GM18520 (cell line): ENCODE data around the gene DMBT1.

Experiments used
- ATAC-seq: cut with Tn5 transposase; IDR thresholded peaks from one replicate; pipeline ENCODE4 v1.9.1; 2021; ENCODE audit not compliant: unreplicated experiment

DMBT1 gene

DNA sequence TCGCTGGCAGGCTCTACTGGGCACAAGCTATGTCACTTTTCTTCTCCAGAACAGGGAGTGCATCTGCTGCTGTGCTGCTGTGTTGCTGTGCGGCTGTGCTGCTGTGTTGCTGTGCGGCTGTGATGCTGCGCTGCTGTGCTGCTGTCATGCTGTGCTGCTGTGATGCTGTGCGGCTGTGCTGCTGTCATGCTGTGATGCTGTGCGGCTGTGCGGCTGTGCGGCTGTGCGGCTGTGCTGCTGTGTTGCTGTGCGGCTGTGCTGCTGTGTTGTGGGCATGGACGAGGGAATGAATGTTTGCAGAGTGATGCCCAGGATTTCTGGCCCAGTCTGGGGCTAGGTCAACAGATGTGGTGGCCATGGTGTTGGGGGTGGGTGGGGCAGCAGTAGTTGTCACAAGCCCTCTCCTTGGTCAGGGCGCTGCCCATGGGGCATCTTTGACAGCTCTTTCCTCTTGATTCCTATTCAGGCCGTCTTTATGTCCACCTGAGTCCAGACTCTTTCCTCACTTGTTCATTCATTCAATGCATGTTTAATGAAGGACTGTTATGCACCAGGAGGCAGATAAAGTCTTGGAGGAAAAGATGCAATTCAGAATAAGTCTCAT, 83.5 kb downstream of the DMBT1 start:
- ATAC-seq, result no peak

DNA sequence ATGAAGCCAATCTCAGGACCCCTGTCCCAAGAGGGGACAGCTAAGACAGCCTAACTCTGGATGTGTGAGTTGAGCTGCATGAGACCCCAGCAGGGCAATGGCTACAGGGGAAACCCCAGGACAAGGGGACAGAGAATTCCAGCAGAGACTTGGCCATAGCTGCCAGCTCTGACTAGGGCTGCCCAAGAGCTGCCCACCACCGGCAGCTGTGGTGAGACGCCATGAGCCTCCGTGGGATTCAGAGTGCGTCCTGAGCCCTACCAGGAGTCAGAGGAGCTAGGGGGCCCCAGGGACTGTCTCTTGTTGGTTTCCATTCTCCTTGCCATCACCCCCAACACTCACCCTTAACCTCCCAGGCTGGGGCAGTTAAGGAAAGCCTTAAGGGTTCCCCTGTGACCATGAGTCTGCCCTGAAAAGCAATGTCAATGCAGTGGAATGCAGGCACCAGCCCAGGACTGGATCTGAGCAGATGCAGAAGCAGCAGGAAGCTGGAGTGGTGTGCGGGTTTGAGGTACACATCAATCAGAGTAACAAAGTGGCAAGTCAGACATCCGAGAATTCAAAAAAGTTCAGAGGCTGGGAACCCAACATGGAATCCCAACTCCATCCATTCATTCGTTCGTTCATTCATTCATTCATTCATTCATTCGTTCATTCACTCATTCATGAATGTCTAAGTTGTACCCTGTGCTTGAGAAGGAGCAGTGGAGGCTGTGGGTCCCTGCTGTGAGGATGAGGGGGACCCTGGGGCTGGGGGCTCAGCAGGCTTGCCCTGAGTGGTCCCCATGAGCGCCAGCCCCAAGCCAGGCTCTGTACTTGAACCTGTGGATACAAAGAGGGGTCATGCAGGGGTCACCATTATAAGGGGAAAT, 86.2 kb downstream of the DMBT1 start:
- no peak for ATAC-seq

DNA sequence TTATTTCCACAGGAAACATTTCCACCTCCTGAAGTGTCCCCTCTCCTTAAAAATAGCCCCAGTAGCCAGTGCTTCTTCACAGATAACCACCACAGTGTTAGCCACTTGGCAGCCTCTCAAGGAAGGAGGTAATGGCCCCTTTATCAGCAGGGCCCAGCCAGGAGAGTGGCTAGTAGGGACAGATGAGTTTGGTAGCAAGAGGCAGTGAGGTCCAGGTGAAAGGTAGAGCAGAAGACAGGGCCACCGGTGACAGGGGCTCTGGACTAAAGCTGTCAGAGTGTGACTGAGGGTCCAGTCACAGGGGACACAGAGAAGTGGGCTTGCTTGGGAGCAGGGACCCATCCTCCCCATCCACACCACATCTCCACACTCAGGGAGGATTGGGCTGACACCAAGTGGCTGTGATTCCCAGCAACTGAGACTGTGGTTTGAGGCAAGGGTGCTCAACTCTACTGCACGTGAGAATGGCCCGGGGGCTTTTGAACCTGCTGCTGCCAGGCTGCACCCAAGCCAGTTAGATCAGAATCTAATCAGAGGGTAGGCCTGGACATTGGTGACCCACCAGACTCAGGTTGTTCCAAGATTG, 86.9 kb downstream of the DMBT1 start:
- no peak for ATAC-seq

DNA sequence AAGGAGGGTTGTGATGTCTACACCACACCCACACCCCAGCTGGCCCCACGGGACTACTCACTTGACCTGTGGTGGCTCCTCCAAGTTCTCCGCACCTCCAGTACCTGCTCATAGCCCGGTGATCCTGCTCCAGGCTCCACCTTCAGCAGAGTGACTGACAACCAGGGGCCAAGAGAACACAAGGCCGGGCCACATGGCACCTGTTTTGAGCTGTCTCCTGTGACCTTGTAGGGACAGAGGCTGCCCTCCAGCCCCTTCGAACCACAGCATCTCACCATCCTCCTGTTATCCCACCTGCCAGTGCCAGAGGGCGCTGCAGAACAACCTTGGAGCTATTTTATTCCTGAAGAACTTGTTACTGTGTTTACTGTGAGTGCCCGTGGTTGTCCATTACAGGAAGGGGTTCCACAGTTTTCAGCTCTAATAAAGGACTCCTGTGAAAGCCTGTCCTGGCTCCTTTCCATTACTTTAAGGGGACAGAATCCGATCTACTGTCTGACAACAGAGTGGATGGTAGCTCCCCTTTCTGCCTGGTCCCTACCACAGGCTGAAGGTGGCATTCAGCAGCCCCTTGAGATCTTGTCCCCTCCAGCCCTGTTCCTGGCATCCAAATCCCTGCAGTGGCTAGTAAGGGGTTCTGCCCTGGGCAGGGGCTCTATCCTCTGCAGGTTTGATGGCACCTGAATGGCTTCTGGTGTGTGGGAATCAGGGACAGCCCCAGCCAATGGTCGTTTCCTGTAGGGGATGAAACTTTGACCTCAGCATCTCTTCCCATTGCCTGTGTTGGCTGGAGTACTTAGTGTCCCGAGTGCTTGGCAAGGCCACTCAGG, 88.3 kb downstream of the DMBT1 start:
- ATAC-seq, result no peak

DNA sequence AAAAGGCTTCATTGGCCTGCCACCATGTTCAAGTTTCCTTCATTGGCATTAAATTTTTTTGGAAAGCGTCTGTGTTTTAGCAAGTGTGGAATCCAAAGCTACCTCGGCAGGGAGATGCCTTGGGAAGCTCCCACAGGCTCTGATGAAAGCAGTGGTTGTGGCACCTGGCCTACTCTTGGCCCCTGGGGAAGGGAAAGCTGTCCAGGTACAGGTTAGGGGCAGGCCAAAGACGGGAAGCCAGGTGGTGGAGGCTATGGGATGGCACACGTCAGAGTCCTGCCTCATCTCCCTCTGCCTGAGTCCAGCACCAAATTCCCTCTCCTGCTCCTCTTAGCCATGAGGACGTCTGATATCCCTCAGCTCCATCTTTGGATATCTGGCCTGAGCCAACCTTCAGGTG, 89.3 kb downstream of the DMBT1 start:
- ATAC-seq, result no peak

DNA sequence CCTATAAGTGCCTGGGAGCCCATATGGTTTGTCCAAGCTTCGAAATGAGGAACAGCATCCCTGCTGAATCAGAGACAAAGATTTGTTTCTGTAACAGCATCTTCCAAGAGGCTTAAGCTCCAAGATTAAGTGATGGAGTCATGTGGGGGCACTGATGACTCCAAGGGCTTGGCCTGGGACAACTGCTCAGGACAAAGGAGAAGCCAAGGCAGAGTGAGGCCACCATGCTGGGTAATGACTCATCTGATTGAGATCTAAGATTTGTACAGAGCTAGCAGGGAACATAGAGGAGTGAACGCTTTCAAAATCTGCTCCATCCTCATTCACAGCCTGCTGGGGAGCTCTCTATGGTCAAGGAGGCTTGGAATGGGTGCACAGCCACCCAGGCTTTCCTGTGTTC, 89.8 kb downstream of the DMBT1 start:
- no peak for ATAC-seq

DNA sequence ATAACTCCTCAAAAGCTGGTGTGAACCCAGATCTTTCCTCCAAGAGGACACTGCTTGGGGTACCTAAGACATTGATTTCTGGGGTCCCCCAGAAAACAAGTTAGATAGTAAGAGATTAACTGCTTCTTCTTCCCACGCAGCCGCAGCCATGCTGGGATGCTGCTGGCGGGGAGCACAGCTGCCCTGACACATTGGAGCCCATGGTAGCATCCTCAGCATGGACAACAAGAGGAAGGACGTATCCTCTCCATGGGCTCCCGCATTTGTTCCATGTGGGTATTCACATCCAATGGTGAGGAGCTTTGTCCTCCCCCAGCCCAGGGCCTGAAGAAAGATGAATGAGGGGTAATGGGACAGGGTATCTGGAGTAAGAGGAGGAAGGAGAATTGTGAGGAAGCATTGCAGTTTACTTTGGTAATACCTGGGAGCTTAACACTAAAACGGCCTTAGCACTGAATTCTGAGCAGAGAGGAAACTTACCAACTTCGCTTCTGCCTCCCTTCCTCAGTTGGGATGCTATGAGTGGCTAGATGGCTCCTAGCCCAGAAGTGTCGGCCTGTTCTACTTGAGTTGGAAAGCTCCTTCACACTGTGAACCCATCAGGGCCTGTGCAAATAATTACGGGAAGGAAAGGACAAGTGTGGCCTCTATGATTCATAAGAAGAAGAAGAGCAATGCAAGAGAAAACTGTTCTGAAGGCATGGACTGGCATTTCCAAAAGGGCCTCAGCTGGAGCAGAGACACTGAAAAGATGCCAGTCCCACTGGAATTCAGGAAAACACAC, 95.2 kb downstream of the DMBT1 start:
- ATAC-seq, result no peak

DNA sequence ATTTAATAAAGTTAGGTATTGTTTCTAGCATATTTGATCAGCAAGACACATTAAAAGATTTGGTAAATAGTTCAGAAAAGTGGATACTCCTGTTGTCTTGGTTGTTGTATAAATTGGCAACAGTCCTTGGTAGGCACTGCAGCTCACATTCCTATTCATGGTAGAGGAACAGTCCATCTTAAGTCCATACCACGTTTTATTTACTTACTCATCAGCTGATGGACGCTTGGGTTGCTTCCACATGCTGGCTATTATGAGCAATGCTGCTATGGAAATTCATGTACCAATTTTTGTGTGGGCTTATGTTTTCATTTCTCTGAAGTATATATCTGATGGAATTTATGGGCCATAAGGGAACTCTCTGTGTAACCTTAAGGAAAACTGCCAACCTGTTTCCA, 95.8 kb downstream of the DMBT1 start:
- ATAC-seq, result no peak

DNA sequence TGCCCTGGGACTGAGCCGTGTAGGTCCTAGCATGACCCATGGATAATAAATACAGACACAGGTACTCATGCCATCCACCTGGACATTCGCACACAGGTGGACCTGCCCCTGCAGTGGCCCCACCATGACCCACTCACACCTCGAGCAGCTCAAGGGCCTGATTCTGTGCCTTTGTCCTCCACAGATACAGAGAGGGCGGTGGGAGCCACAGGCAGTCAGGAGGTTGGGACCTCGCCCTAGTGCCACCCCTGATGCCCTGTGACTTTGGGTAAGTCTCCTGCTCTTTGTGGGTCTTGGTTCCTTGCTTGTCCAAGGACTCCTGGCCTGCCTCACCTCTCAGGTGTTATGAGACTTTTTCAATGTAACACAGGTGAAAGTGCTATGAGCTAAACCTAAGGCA, 96.2 kb downstream of the DMBT1 start:
- ATAC-seq, result no peak

DNA sequence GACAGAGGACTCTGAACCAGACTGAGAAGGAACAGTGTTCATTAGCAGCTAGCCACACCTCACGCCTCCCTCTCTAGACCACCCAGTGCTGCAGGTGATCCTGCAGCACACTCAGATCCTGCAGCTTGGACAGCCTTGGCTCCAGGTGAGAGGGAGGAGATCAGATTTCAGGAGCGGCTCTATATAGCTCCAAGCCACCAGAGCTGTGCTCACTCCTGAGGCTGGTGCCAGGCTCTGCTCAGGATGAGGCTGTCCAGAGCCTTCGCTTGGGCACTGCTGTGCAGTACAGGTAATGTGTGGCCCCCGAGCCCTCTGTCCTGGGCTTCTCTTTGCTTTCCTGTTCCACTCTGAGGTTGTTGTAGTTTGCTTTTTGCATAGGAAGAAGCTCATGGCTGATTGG, 96.7 kb downstream of the DMBT1 start:
- ATAC-seq, result no peak

DNA sequence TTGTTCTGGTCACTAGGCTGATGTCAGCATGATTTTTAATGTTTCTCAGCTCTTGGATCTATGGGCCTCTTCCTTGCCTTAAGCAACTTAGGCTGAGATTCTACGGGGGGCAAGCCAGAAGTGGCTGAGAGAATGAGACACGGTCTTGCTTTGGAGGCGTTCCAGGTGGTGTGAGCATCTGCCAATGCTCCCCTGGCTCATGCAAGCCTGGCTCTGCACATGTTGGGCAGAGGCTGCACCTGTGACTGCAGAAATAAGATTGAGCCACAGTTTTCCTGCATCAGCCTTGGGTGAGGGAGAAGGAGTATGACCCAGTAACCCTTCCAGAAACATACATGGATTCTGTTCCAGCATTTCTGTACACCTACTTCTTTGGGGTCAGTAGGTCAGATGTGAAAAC, 97.2 kb downstream of the DMBT1 start:
- no peak for ATAC-seq

DNA sequence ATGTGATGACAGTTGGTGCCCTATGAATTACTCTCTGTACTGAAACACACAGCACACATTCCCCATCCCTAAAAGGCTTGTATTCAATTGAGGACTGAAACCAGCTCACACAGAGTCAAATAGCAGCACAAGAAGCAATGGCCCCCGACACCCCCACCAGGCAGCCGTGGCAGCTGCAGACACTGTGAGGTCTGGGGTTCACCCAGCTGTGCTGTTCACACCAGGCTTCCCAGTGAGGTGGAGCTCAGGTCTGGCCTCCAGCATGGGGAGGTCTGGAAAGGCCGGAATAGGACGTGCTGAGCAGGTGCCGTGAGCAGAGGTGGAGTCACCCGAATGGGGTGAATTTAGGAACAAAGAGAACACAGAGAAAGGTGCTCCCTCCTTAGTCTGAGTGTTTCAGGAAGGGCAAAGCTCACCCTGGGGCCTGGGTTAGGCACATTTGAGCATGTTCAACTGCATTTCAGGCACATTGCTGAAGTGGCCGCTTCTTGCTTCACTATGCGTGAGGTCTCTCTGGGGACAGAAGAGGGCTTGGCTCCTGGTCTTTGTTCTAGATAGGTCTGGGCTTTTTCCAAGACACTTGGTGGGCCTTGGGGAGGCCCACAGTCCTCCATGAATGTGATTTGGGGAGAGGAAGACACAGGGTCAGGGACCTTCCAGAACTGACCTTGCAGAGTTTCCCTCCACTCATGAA, 97.9 kb downstream of the DMBT1 start:
- ATAC-seq, result no peak

DNA sequence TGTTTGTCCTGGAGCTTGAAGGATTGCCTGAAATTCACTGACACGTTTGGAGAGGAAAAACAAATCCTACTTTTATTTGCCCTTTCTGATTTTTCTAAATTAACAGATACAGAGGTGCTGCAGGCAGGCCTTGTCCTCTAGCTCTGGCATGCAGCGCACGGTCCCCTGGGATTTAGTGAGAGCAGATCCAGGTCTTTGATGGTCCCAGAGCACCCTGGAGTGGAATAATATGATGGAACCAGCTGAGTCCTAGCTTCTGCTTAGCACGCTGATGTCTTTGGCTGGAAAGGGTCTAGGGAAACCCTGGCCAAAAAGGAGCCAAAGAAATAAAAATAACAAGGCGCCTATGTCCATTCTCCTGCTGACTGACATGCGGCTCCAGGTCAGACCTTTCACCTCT, 98.6 kb downstream of the DMBT1 start:
- no peak for ATAC-seq

DNA sequence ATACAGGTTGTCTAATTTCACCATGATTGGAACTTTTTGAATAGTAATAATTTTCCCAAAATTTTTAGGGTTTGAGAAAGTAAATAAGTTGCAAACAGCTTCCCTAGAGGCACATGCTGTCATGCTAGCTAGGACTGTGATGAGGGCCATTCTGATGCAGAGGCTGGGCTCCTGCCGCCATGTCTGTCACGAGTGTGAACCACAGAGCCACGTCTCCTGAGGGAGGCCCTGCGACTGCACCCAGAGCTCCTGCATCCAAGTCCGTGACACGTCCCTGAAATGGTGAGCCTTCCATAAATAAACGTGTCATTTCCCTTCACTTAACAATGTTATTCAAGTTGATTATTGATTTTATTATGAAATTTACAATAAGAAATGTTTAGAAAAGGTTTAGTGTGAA, 99.1 kb downstream of the DMBT1 start:
- ATAC-seq, result no peak

DNA sequence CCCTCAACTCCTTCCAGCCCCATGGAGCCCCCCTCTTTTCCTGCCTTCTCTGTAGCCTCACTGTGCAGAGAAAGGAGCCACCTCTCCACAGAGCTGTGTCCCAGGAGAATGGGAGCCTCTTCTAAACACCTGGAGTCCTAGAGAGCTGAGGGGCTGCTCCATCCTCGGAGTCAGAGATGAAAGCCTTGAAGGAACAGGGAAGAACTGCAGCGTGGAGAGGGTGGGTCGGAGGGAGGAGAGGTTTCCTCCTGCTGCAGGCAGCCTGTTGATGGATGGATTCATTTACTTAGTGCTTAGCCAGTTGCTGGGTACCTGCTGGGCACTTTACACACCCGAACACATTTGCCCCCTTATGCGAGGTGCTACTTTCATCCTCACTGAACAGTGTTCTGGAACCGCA, 100.1 kb downstream of the DMBT1 start:
- no peak for ATAC-seq

DNA sequence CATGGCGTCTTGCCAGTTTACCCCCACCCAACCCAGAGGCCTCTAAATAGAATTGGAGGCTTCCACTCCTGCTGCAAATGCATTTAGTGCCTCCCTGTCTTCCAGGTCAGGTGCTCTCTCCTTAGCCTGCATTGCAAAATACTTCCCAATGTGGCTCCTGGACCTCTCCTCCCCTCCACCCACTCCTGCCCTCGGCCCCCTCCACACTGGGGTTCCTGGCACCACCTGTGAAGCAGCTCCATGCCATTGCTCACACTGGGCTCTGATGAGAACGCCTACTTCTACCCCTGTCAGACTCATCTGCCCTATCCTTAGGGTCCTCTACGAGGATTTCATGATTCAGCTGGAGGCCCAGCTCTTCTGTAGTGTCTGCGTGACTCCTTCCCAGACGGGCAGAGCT, 101.7 kb downstream of the DMBT1 start:
- no peak for ATAC-seq

DNA sequence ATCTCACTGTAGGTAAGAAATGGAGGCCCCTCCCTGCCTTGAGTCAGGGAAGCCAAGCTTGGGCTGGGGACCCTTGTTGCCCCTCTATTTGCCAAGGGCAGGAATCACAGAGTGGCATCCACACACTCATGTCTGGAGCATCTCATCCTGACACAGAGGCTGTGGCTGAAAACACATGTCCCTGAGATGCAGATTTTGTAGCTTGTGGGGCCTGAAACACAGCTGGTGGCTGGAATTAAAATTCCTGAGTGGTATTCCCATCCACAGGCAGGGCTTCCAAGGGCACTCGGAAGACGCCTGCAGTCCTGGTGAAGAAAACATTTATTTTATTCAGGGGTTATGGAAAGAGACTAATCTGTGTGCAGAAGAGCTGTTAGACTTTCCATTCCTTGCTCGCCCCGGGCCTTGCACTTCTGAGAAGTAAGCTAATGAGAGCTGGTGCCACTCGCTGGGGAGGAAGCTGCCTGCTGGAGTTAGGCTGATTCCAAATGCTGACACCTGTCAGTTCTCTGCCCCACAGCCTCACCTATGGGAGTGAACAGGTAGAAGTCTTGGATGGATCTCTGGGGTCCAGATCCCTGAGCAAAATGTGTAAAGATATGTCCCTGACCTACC, 103.1 kb downstream of the DMBT1 start:
- ATAC-seq, result no peak

DNA sequence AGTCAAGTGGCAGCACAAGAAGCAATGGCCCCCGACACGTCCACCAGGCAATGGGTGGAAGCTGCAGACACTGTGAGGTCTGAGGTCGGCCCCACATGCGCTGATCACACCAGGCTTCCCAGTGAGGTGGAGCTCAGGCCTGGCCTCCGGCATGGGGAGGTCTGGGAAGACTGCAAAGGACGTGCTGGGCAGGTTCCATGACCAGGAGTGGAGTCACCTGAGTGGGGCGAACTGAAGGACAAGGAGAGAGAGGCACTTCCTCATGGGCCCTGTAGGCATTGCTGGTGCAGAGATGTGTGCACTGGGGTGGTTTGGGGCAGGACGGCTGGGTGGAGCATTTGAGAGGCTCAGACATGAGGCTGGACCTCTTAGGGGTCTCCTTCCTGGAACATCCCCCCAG, 103.9 kb downstream of the DMBT1 start:
- ATAC-seq, result no peak

DNA sequence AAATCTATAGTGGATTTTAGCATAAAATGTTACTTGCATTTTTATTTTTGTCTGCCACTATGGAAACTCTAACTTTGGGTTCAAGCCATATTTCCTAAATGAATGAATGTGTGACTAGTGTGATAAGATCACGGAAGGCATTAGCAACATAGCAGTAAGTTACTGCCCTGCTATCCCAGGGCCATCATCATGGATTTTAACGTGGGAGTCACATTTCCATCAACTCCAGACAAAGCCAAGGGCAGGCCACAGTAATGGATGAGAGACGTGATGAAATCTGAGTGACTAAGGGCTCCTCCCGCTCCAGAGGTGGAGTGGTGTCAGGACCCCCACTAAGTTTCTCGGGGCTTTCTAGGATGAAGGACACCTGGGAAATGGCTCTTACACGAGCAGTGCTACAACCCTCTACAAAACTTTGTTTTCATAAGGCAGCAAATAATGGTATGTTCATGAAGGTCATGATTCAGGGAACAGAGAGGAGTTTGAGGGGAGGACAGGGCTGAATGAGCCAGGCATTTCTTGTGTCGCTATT, 104.8 kb downstream of the DMBT1 start:
- no peak for ATAC-seq
